Stimulated activated CD4-positive, alpha-beta T cell treated with anti-CD3 and anti-CD28 coated beads, Interleukin-1b, Interleukin-23, amount 100 ng/mL, for 24 hours (primary cell): Measurements from ENCODE around the gene CNKSR3.

Source experiments
- DNase-seq, 4 experiments: peaks; one replicate each; pipeline ENCODE4 v3.0.0-alpha.2; 2020; ENCODE audit warnings: low read depth in 4 of 4, low spot score in 1 of 4

CNKSR3 gene

DNA sequence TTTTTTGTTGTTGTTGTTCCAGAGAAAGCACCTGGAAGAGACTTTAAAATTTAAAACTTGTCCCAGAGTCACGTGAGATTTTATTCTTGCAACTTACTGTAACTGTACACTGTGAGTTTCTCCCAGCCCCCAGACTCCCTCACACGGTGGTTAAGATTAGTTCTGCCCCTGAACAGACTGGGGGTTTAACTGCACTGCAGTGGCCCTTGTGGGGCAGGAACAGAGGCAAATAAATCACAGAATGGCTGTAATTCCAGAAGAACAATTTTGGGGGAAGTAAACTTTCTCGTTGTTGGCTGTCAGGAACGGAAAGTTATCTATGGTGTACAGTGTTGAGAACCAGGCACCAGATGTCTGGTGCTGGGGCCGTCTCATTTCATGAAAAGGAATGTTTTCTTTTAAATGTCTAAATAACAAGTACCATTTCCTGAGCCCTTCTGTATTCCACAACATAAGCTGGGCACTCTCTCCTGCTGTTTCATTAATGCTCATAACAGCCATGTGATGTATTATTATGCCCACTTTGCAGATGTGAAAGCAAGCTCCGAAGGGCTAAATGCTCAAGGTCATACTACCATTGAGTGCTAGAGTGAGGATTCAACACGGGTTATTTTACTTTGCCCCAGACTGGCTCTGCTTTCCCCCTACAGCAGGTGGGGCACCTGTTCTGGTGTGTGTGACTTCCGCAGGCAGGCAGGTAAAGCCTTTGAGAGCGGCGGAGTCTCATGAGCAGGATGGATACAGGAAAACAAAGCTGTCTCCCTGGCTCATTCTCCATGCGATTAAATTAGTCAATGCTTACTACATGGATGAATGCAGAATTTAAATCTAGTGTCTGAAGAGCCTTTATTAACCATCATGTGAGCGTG is 30.5 kb downstream of the CNKSR3 start:
- no peak for DNase-seq

GRCh38 chr6:154479351-154479769 is 31.1 kb downstream of the CNKSR3 start:
- no peak for DNase-seq

DNA sequence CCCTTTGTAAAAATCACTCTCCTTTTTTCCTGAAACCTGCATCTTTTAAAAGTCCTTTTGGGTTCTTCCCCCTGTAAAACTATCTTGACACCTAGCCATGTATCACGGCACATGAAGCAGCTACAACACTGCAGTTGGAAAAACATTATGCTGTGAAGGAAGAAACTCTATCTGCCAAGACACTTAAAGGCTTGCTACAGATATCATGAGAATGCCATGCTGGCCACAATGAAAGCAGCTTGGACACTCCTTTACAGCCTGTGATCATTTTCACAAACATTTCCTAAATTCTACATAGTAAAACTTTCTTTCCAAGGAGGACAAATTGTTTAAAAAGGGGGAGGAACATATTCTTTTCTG is 31.8 kb downstream of the CNKSR3 start:
- no peak for DNase-seq

GRCh38 chr6:154478021-154478700 is 32.3 kb downstream of the CNKSR3 start:
- DNase-seq = no peak

DNA sequence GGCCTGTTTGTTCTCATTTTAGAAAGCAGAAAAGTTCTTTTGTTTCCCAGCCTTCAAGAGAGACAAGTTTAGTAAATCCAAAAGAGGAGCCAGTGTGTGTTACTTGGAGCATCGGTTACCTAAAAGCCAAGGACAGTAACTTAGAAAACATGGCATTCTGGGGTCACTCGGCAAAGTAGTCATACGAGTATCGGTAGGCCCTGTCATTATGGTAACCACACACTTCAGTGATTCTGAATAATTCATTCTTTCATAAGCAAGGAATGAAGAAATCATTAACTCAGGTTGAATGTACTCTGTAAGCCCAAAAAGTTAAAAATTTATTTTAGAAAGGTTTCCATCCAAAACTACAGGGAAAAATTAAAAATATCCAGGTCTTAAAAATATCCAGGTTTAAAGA is 34.0 kb downstream of the CNKSR3 start:
- DNase-seq = no peak

DNA sequence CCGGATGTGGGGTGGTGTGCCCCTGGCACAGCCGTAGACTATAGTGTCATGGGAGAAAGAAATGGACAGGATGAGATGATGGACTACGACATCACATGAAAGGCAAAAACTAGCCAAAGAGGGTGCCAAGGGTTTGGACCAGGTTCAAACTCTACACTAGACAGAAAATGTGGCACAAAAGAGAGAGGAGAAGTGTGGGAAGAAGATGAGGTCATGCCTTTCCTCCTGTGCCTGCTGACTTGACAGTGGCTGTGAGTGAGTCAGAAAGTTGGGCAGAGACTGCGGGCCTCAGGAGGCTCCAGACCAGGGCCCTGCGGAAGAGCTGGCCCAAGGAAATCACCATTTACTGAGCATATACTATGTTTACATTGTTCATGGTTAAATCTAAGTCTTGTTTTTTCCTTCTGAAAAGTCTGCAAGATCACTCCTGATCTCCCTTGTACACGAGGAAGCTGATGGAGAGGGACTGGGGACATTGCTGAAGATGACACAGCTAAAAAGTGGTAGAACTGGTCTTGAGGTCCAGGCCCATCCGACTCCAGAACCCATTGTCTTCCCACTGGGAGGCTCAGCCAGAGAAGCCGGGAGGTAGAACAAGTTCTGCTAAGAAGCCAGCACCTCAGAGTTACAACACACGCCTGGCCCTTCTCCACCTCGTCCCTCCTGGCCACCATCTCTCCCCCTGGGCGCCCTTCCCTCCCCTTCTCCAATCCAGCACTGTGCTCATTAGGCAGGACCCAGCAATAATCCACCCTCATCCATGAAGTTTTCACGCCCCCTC is 35.6 kb downstream of the CNKSR3 start:
- no peak for DNase-seq

DNA sequence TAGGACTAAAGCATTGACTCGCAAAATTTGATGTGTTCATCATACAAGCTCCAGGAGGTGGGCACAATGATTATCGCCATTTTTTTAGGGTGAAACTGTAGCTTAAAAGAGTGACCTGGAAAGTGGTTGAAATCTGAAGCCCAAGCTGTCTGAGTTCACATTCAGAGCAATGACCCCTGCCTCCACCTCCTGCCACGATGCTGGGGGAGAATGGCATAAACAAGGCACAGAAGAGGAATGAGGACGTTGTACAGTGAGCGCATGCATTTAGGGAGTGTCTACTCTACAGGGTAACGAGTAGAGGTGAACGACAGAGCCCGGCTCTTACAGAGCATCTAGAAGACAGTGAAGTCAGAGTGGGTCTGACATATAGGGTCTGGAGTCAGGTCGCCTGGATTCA is 37.2 kb downstream of the CNKSR3 start:
- DNase-seq = no peak

GRCh38 chr6:154471609-154472362 is 38.7 kb downstream of the CNKSR3 start:
- DNase-seq = no peak

DNA sequence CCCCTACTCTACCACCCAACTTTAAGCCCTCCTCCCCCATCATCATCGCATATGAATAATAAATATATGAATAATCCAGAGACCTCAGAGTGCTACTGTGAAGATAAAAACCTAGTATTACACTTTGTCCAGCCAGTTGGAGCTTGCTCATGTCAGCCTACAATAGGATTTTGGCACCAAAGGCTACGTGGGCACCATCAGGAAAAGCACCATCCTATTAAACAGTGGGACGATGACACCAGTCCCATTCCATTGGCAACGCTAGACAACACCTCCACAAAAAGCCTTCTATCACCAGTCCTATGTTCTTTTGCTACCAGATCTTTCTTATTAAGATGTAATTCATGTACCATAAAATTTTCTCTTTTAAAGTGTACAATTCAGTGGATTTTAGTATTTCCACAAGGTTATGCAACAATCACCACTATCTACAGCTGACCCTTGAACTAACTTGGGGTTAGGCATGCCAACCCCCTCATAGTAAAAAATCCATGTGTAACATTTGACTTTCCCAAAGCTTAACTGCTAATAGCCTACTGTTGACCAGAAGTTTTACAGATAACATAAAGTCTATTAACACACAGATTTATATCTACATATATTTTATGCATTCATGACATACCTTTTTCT is 41.1 kb downstream of the CNKSR3 start:
- no peak for DNase-seq

GRCh38 chr6:154468760-154469159 is 41.7 kb downstream of the CNKSR3 start:
- no peak for DNase-seq

DNA sequence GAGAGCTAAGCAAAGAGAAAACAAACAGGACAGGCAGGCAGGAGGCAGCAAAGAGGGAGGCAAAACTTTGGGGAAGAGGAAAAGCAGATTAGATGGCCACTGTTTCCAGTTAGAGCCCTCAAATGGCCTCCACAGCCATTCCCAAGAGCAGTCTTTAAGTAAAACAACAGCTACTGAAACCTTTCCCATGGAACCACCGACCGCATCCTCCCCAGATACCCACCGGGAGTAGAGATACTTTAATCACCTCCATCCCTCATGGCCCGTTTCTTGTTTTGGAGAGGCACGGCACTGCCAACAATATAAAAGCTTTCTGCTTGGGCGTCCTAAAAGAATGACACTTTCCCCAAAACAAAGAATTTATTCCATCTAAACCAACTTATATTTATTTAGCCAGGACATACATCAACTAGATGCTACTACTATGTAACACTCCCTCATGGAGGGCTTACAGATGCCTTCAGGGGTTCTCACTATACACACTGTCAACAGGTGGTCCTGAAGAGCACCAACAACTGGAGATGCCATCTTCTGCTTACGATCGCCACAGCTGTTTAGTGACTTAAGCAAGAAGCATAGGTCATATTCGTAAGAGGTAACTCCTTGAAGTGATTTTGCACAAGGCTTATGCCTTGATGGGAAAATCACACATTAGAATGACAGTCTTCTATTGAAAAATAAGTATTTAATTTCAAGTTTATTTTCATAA is 43.4 kb downstream of the CNKSR3 start:
- DNase-seq = no peak

DNA sequence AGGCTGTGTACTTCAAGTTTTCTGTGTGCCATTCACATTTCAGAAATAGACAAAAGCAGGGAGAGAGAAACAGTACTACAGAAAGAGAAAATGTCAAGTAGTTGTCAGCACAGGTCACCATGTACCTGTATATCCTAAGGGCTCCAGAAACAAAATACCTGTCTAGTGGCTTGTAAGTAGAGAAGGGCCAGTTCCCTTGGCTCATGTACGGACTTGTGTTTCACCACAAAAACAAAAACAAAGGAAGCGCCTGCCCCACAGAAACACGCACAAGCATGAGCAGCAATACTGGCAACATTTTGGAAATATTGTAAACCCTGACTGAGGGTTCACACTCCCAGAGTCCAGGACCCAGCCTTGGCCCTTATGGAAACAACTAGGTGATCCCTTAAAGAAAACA is 44.3 kb downstream of the CNKSR3 start:
- DNase-seq = no peak

GRCh38 chr6:154463573-154464419 is 46.7 kb downstream of the CNKSR3 start:
- DNase-seq = no peak

DNA sequence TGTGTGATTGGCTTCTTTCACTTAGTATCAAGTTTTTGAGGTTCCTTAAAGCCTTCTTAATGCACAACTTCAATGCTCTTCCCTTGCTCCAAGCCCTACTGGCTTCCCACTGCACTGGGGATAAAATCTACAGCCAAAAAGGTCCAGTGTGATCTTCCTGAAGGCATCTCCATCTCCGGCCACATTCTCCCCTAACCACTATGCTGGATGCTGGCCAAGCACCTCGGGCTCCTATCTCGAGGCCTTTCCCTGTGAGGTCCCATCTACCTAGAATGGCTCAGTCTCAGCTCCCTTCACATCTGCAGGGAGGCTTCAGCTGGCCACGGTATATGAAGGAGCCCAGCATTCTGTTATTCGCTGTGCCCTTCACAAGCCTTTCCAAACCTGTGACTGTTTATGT is 48.1 kb downstream of the CNKSR3 start:
- no peak for DNase-seq

- DNase-seq = no peak
Observed at GRCh38 chr6:154461348-154461747, 49.1 kb downstream of the CNKSR3 start.

DNA sequence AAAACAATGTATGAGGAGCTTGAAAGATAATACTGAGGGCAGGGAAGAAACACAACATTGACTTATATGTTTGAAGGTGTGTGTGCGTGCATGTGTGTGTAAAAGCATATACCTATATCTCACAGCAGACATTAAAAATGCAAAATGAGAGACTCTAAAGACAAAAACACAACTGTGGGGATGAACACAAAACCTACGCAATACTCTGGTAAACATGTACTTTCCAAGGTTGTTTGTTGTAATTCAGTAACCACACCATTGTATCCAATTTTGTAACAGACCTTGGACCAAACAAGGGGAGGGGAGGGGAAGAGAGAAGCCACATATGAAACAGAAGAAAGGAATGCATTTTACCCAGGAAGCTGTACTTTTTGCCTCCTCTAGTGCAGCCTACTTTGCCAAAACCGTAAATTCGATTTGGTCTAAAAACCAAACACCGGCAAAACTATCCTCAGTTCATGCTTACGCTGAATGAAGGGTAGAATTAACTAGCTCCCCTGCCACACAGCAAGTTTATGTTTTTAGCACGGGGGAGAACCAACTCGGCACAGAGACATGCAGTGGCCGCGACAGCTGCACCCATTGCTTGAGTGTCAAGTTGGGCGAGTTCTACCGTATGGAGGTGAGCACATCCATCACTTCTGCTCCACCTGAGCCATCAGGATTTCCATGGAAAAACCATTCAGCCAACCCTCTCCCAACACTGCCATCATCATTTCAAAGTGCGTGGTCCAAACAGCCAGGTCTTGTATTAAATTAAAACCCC is 50.0 kb downstream of the CNKSR3 start:
- DNase-seq = no peak

- no peak for DNase-seq
Observed at GRCh38 chr6:154459513-154459912, 51.0 kb downstream of the CNKSR3 start.
